HG02623 (cell line): ENCODE results near the gene EIF1AD.
A peak's percentile ranks its signal among the peaks of the same experiment; 100 is the strongest.

Experiments used
- ATAC-seq: cut with Tn5 transposase; IDR thresholded peaks from one replicate; pipeline ENCODE4 v1.9.1; 2021; ENCODE audit warnings: moderate library complexity; ENCODE audit not compliant: unreplicated experiment

The EIF1AD gene

GRCh38 chr11:66006134-66006890 lies 4.4 kb upstream of the EIF1AD start:
- ATAC-seq: no peak

GRCh38 chr11:66004186-66004585 lies 2.2 kb upstream of the EIF1AD start:
- no peak for ATAC-seq

- no peak for ATAC-seq
Measured at GRCh38 chr11:66003291-66003690, 1.3 kb upstream of the EIF1AD start.

GRCh38 chr11:66002648-66003225 lies 780 bp upstream of the EIF1AD start:
- peak; percentile 42 for ATAC-seq

GRCh38 chr11:65997286-65997685 lies 4.7 kb downstream of the EIF1AD start:
- ATAC-seq: no peak

- ATAC-seq: no peak
Measured at GRCh38 chr11:65992056-65992455, 9.9 kb downstream of the EIF1AD start.

- peak; percentile 90 for ATAC-seq
Measured at GRCh38 chr11:65988791-65989592, 13.0 kb downstream of the EIF1AD start.

- no peak for ATAC-seq
Measured at GRCh38 chr11:65987336-65987735, 14.6 kb downstream of the EIF1AD start.

GRCh38 chr11:65983589-65983987 lies 18.4 kb downstream of the EIF1AD start:
- ATAC-seq: no peak

- no peak for ATAC-seq
Measured at GRCh38 chr11:65982824-65983588, 19.0 kb downstream of the EIF1AD start.

- ATAC-seq: no peak
Measured at GRCh38 chr11:65981972-65982823, 19.8 kb downstream of the EIF1AD start.

GRCh38 chr11:65981101-65981740 lies 20.7 kb downstream of the EIF1AD start:
- ATAC-seq: no peak

GRCh38 chr11:65979261-65979759 lies 22.6 kb downstream of the EIF1AD start:
- no peak for ATAC-seq

- ATAC-seq: no peak
Measured at GRCh38 chr11:65978391-65979238, 23.3 kb downstream of the EIF1AD start.

- ATAC-seq: no peak
Measured at GRCh38 chr11:65977621-65978390, 24.2 kb downstream of the EIF1AD start.

GRCh38 chr11:65976216-65977176 lies 25.5 kb downstream of the EIF1AD start:
- ATAC-seq: no peak

- ATAC-seq: no peak
Measured at GRCh38 chr11:65975771-65976170, 26.2 kb downstream of the EIF1AD start.
